GM12878 (cell line): ENCODE measurements around the gene NSG1. TPM values are rescaled to one million over a fixed set of nuclear protein-coding genes. Genes with fewer than 3 reads are reported as not detected.

Source experiments
- ATAC-seq: fragments of 200-7000 bp; cut with Tn5 transposase; 3 replicates; pipeline ENCODE4 v1.9.1; 2020; ENCODE audit warnings: mild to moderate bottlenecking, moderate library complexity
- BruUV-seq: library from RNA; stranded (reverse); fragments of 400-500 nt; replicated peaks from 2 replicates; lab custom pipeline; 2021; lab: Mats Ljungman, UMichigan
- CTCF ChIA-PET: fragments of 300-600 bp; sonication (Branson Sonifier 250); formaldehyde crosslinking; extraction: SDS; loops from one replicate; lab custom pipeline; 2021; ENCODE audit warnings: inconsistent platforms; lab: Yijun Ruan, JAX
- POLR2A ChIA-PET: fragments of 350-600 bp; formaldehyde crosslinking; extraction: SDS; loops from one replicate; lab custom pipeline; 2021; ENCODE audit warnings: inconsistent platforms; lab: Charles Lee
- RAD21 ChIA-PET: fragments of 300-600 bp; sonication (Branson Sonifier 250); formaldehyde crosslinking; loops from one replicate; lab custom pipeline; 2023; ENCODE audit warnings: antibody characterized with exemption; ENCODE audit not compliant: unreplicated experiment; lab: Charles Lee
- SMC1A ChIA-PET: fragments of 300-600 bp; sonication (Branson Sonifier 250); formaldehyde crosslinking; loops from one replicate; lab custom pipeline; 2023; ENCODE audit not compliant: unreplicated experiment, uncharacterized antibody; lab: Charles Lee
- DNase-seq: peaks from one replicate; pipeline ENCODE4 v3.0.0-alpha.2; 2011; ENCODE audit warnings: low read depth, low spot score
- FAIRE-seq: peaks from 3 replicates; lab custom pipeline; 2011; peaks lifted over from hg19 to GRCh38; lab: Jason Lieb, UNC
- H2AFZ ChIP-seq: 2 replicates; pipeline ENCODE4 v1.6.0; 2011; ENCODE audit warnings: low read depth, low read length, control low read depth; ENCODE audit not compliant: control insufficient read depth
- H3K27ac ChIP-seq: 2 replicates; pipeline ENCODE4 v1.5.1; 2011; ENCODE audit warnings: control low read depth; ENCODE audit not compliant: control insufficient read depth, insufficient read depth
- H3K27me3 ChIP-seq, 2 experiments: replicated peaks in 1 of 2; 2 replicates each; pipeline versions ENCODE4 v1.6.0 to v1.6.1; 2011; ENCODE audit warnings: low read length in 1 of 2; ENCODE audit not compliant: control insufficient read depth in 2 of 2, insufficient read depth in 2 of 2
- H3K36me3 ChIP-seq, 2 experiments: 2 replicates each; pipeline ENCODE4 v1.5.1; 2011; ENCODE audit warnings: low read length in 1 of 2; ENCODE audit not compliant: control insufficient read depth in 2 of 2, insufficient read depth in 2 of 2
- H3K4me1 ChIP-seq: 2 replicates; pipeline ENCODE4 v1.6.1; 2011; ENCODE audit warnings: mild to moderate bottlenecking, low read length, moderate library complexity, mixed read lengths; ENCODE audit not compliant: control insufficient read depth, insufficient read depth
- H3K4me2 ChIP-seq: 2 replicates; pipeline ENCODE4 v1.6.0; 2011; ENCODE audit warnings: control low read depth; ENCODE audit not compliant: control insufficient read depth, insufficient read depth
- H3K4me3 ChIP-seq: fragments of 200-600 bp; sonication (generic); 2 replicates; pipeline ENCODE4 v1.5.1; 2016
- H3K79me2 ChIP-seq: 2 replicates; pipeline ENCODE4 v1.6.0; 2011; ENCODE audit warnings: low read length; ENCODE audit not compliant: control insufficient read depth, insufficient read depth
- H3K9ac ChIP-seq: 2 replicates; pipeline ENCODE4 v1.8.0; 2011; ENCODE audit warnings: low read length, control low read depth, mixed read lengths; ENCODE audit not compliant: control insufficient read depth, insufficient read depth
- H3K9me3 ChIP-seq: replicated peaks from 3 replicates; pipeline ENCODE4 v1.5.1; 2011; ENCODE audit warnings: mild to moderate bottlenecking, low read length; ENCODE audit not compliant: control insufficient read depth, insufficient read depth
- H4K20me1 ChIP-seq: 2 replicates; pipeline ENCODE4 v1.6.0; 2011; ENCODE audit not compliant: control insufficient read depth, insufficient read depth
- BCL11A ChIP-seq: IDR thresholded peaks from 2 replicates; pipeline ENCODE4 v1.6.1; 2011; ENCODE audit warnings: low read depth, low read length
- BRCA1 ChIP-seq: IDR thresholded peaks from 2 replicates; pipeline ENCODE4 v1.6.1; 2011; ENCODE audit warnings: low read depth, low read length, improper control_type of control experiment
- JUND ChIP-seq: IDR thresholded peaks from 2 replicates; pipeline ENCODE4 v1.6.1; 2012; ENCODE audit warnings: low read depth, mild to moderate bottlenecking, low read length, improper control_type of control experiment, moderate library complexity
- MTA3 ChIP-seq: IDR thresholded peaks from 2 replicates; pipeline ENCODE4 v1.6.1; 2012; ENCODE audit warnings: low read length, inconsistent platforms, borderline replicate concordance
- SIX5 ChIP-seq: IDR thresholded peaks from 2 replicates; pipeline ENCODE4 v1.6.1; 2011; ENCODE audit warnings: mild to moderate bottlenecking, low read depth, low read length, moderate library complexity; ENCODE audit not compliant: severe bottlenecking
- SMC3 ChIP-seq: IDR thresholded peaks from 2 replicates; pipeline ENCODE4 v1.6.1; 2011; ENCODE audit warnings: low read length, improper control_type of control experiment, borderline replicate concordance
- TCF7 ChIP-seq: IDR thresholded peaks from 2 replicates; pipeline ENCODE4 v1.6.1; 2014; ENCODE audit warnings: antibody characterized with exemption, borderline replicate concordance
- ZNF384 ChIP-seq: IDR thresholded peaks from 2 replicates; pipeline ENCODE4 v1.6.1; 2012; ENCODE audit warnings: low read depth, mild to moderate bottlenecking, low read length, improper control_type of control experiment, borderline replicate concordance
- ZNF592 ChIP-seq: fragments of 450-650 bp; IDR thresholded peaks from 2 replicates; pipeline ENCODE4 v1.6.1; 2017; ENCODE audit warnings: mild to moderate bottlenecking, moderate library complexity
- WGBS: methylation state at CpG from one replicate; pipeline ENCODE4 v1.1.6; 2016; ENCODE audit warnings: low lambda C conversion rate; ENCODE audit not compliant: insufficient replicate concordance, insufficient coverage; ENCODE audit errors: missing lambda C conversion rate; 5-methylcytosine and 5-hydroxymethylcytosine counted together
- in situ Hi-C: fragments of 300-500 bp; cut with MboI; formaldehyde crosslinking; loops from 9 replicates; pipeline ENCODE4 v1.14.3; 2018; ENCODE audit warnings: mixed read lengths
- intact Hi-C: fragments of 100-400 bp; cut with micrococcal nuclease; formaldehyde crosslinking; loops from one replicate; pipeline ENCODE4 v1.14.2; 2022; ENCODE audit not compliant: unreplicated experiment
- polyA plus RNA-seq, 11 experiments: library from polyadenylated mRNA; depleted of rRNA in 4 of 11; unstranded in 6 of 11; stranded (reverse) in 5 of 11; fragments of >200 nt; fragmentation: Nextera tagmentation in 4 of 11; fragmentation: Illumina TruSeq in 1 of 11; extraction: Ambion mirVana in 4 of 11; extraction: Trizol in 1 of 11; gene quantifications; 1 replicate in 1 of 11; 2 replicates in 10 of 11; pipeline versions ENCODE4 v1.2.1 to v1.2.3, GENCODE V29; 2011 to 2016; ENCODE audit warnings: inconsistent platforms in 2 of 11, missing spikeins in 2 of 11, low read depth in 1 of 11
- total RNA-seq, 4 experiments: library from RNA; depleted of rRNA in 3 of 4; stranded (reverse); fragments of >200 nt in 3 of 4; fragmentation: Illumina TruSeq in 1 of 4; extraction: Trizol in 1 of 4; gene quantifications; 2 replicates each; pipeline versions ENCODE4 v1.2.1 to v1.2.3, GENCODE V29; 2013 to 2021
- TF ChIP-seq, protein P1 (sequence below): fragments of 450-650 bp; IDR thresholded peaks from 2 replicates; pipeline ENCODE4 v1.6.1; 2016; ENCODE audit warnings: mild to moderate bottlenecking, moderate library complexity, borderline replicate concordance

NSG1 gene
- total and polyA plus RNA-seq, 10 of the 15 experiments (the other 5 are each of a cell fraction or from before 2014, with no cell fraction given) = 0.03 to 0.19 (median 0.10) TPM; not detected in 5

GRCh38 chr4:4419896-4420295, 33.0 kb downstream of the NSG1 start:
- Histone ChIP-seq H3K9me3 (no peaks in the 10 kb centered on the region), H3K27ac (no peak overlapping the region), H3K4me3 (no peak overlapping the region), H3K4me1 (no peaks in the 10 kb centered on the region), H3K36me3 (peaks cover 8 to 17% of the 10 kb centered on the region in 2 experiments; a peak in 3 of 4 replicates), H3K79me2 (no peaks in the 10 kb centered on the region), H2AFZ (no peak overlapping the region), H3K27me3 (no peaks in the 10 kb centered on the region), H4K20me1 (no peaks in the 10 kb centered on the region), H3K9ac (no peak overlapping the region), H3K4me2 (no peak overlapping the region)
- intact Hi-C loops (no loop called here), in situ Hi-C loops (no loop called here)
- SMC1A ChIA-PET = no interaction called here
- ATAC-seq (no peak), FAIRE-seq (no peak), DNase-seq (no peak)
- 96% methylated on average over 12 of the region's 12 CpGs for WGBS
- BruUV-seq = no TSS peak
- no peak for TF ChIP-seq ZNF592
- TF ChIP-seq JUND = no peak
- no peak for TF ChIP-seq BRCA1
- no peak for TF ChIP-seq SMC3
- no peak for TF ChIP-seq BCL11A
- TF ChIP-seq TCF7 = no peak
- no peak for TF ChIP-seq SIX5
- no peak for TF ChIP-seq MTA3
- TF ChIP-seq, protein P1, sequence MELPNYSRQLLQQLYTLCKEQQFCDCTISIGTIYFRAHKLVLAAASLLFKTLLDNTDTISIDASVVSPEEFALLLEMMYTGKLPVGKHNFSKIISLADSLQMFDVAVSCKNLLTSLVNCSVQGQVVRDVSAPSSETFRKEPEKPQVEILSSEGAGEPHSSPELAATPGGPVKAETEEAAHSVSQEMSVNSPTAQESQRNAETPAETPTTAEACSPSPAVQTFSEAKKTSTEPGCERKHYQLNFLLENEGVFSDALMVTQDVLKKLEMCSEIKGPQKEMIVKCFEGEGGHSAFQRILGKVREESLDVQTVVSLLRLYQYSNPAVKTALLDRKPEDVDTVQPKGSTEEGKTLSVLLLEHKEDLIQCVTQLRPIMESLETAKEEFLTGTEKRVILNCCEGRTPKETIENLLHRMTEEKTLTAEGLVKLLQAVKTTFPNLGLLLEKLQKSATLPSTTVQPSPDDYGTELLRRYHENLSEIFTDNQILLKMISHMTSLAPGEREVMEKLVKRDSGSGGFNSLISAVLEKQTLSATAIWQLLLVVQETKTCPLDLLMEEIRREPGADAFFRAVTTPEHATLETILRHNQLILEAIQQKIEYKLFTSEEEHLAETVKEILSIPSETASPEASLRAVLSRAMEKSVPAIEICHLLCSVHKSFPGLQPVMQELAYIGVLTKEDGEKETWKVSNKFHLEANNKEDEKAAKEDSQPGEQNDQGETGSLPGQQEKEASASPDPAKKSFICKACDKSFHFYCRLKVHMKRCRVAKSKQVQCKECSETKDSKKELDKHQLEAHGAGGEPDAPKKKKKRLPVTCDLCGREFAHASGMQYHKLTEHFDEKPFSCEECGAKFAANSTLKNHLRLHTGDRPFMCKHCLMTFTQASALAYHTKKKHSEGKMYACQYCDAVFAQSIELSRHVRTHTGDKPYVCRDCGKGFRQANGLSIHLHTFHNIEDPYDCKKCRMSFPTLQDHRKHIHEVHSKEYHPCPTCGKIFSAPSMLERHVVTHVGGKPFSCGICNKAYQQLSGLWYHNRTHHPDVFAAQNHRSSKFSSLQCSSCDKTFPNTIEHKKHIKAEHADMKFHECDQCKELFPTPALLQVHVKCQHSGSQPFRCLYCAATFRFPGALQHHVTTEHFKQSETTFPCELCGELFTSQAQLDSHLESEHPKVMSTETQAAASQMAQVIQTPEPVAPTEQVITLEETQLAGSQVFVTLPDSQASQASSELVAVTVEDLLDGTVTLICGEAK = no peak
- no peak for TF ChIP-seq ZNF384
- CTCF ChIA-PET = no interaction called here
- POLR2A ChIA-PET = no interaction called here
- RAD21 ChIA-PET = no interaction called here
